Measurements from ENCODE around the gene SPATS2L.

Gene SPATS2L

DNA sequence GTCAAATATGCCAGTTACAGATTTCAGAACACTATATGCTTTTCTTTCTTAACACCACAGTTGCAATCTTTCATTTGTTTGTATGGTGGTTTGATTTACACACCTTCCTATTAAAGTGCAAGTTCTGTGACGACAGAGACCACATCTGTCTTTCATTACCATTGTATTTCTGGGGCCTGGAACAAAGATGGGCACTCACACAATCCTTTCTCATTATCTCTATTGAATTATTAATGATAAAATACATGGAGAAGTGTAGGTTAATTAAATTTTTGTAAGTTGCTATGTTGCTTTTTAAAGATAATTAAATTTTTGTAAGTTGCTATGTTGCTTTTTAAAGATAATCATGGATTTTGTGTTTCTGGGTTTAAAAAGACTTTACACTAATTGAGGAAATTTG is 123.5 kb downstream of the SPATS2L start:
- Histone ChIP-seq H3K4me3 (ENCODE audit: low read depth in 1 of 5, low read length in 5 of 5) (no peak overlapping the region), H3K36me3 (ENCODE audit: control insufficient read depth in 5 of 5, insufficient read depth in 5 of 5, low read length in 5 of 5) (peaks cover 0 to 20% (median 8%) of the 10 kb centered on the region in 5 donors), H3K9me3 (ENCODE audit: control insufficient read depth in 5 of 5, low read length in 5 of 5) (no peaks in the 10 kb centered on the region), H3K27ac (ENCODE audit: low read depth, low read length) (no peak overlapping the region), H3K4me1 (ENCODE audit: control insufficient read depth in 5 of 5, insufficient read depth in 5 of 5, low read length in 5 of 5) (no peaks in the 10 kb centered on the region), H3K27me3 (ENCODE audit: control insufficient read depth in 5 of 5, insufficient read depth in 4 of 5, low read length in 5 of 5) (no peaks in the 10 kb centered on the region), H3K9ac (ENCODE audit: low read length in 5 of 5) (no peak overlapping the region)

- Histone ChIP-seq H3K27me3 (ENCODE audit: control insufficient read depth in 5 of 5, insufficient read depth in 4 of 5, low read length in 5 of 5) (no peaks in the 10 kb centered on the region), H3K4me3 (ENCODE audit: low read depth in 1 of 5, low read length in 5 of 5) (no peak overlapping the region), H3K4me1 (ENCODE audit: control insufficient read depth in 5 of 5, insufficient read depth in 5 of 5, low read length in 5 of 5) (no peaks in the 10 kb centered on the region), H3K9ac (ENCODE audit: low read length in 5 of 5) (no peak overlapping the region), H3K9me3 (ENCODE audit: control insufficient read depth in 5 of 5, low read length in 5 of 5) (no peaks in the 10 kb centered on the region), H3K36me3 (ENCODE audit: control insufficient read depth in 5 of 5, insufficient read depth in 5 of 5, low read length in 5 of 5) (peaks cover 0 to 25% (median 9%) of the 10 kb centered on the region in 5 donors), H3K27ac (ENCODE audit: low read depth, low read length) (no peak overlapping the region)
Observed at GRCh38 chr2:200431996-200432705, 125.7 kb downstream of the SPATS2L start.

DNA sequence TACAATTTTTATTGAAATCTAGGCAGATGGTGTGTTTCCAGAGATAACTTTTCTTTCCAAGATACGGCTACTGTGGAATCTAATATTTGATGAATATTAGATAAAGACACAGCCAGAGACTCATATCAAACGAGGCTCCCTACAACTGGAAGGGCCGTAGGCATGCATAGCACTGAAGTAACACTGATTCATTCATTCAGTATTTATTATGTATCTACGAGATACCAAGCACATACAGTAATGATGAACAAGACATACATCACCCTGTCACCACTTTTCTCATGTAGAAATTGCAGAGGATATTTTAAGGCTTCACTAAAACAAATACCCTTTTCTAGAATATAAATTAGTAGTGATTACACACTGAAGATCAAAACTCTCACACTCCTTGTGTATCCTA is 128.9 kb downstream of the SPATS2L start:
- Histone ChIP-seq H3K27ac (ENCODE audit: low read depth, low read length) (no peak overlapping the region), H3K9me3 (ENCODE audit: control insufficient read depth in 5 of 5, low read length in 5 of 5) (peaks cover 0 to 2% (median 0%) of the 10 kb centered on the region in 5 donors), H3K27me3 (ENCODE audit: control insufficient read depth in 5 of 5, insufficient read depth in 4 of 5, low read length in 5 of 5) (no peaks in the 10 kb centered on the region), H3K4me3 (ENCODE audit: low read depth in 1 of 5, low read length in 5 of 5) (no peak overlapping the region), H3K36me3 (ENCODE audit: control insufficient read depth in 5 of 5, insufficient read depth in 5 of 5, low read length in 5 of 5) (peaks cover 4 to 16% (median 10%) of the 10 kb centered on the region in 5 donors), H3K9ac (ENCODE audit: low read length in 5 of 5) (no peak overlapping the region), H3K4me1 (ENCODE audit: control insufficient read depth in 5 of 5, insufficient read depth in 5 of 5, low read length in 5 of 5) (peaks cover 0 to 4% (median 0%) of the 10 kb centered on the region in 5 donors)

DNA sequence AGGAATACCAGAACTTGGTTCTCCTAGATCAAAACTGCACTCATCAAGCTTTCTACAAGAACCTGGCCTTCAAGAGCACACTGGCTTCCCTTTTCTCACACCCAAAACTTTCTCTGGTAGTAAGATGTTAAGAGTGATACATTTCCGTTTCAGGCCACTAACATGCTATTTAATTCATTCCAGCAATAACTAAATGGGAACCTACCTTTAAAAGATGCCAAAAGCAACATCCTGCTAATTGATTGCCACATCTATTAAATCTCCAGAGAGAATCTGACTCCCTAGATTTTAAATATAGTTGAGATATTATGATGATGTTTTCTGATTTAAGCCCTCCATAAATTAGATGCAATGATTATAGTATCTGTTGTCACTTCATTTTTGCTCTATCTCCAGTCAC is 131.8 kb downstream of the SPATS2L start:
- H3K4me3 ChIP-seq (ENCODE audit: low read depth in 1 of 5, low read length in 5 of 5): no peak overlapping the region
- peaks cover 0 to 7% (median under 1%) of the 10 kb centered on the region in 5 donors for H3K4me1 ChIP-seq (ENCODE audit: control insufficient read depth in 5 of 5, insufficient read depth in 5 of 5, low read length in 5 of 5)
- H3K9ac ChIP-seq (ENCODE audit: low read length in 5 of 5): no peak overlapping the region
- no peak overlapping the region for H3K27ac ChIP-seq (ENCODE audit: low read depth, low read length)
- H3K36me3 ChIP-seq (ENCODE audit: control insufficient read depth in 5 of 5, insufficient read depth in 5 of 5, low read length in 5 of 5): peaks cover 4 to 27% (median 21%) of the 10 kb centered on the region in 5 donors
- no peaks in the 10 kb centered on the region for H3K27me3 ChIP-seq (ENCODE audit: control insufficient read depth in 5 of 5, insufficient read depth in 4 of 5, low read length in 5 of 5)
- H3K9me3 ChIP-seq (ENCODE audit: control insufficient read depth in 5 of 5, low read length in 5 of 5): peaks cover 0 to 2% (median 0%) of the 10 kb centered on the region in 5 donors

GRCh38 chr2:200438846-200439245 is 132.4 kb downstream of the SPATS2L start:
- Histone ChIP-seq H3K9ac (ENCODE audit: low read length in 5 of 5) (no peak overlapping the region), H3K9me3 (ENCODE audit: control insufficient read depth in 5 of 5, low read length in 5 of 5) (peaks cover 0 to 2% (median 0%) of the 10 kb centered on the region in 5 donors), H3K4me3 (ENCODE audit: low read depth in 1 of 5, low read length in 5 of 5) (no peak overlapping the region), H3K36me3 (ENCODE audit: control insufficient read depth in 5 of 5, insufficient read depth in 5 of 5, low read length in 5 of 5) (peaks cover 4 to 27% (median 21%) of the 10 kb centered on the region in 5 donors), H3K27me3 (ENCODE audit: control insufficient read depth in 5 of 5, insufficient read depth in 4 of 5, low read length in 5 of 5) (no peaks in the 10 kb centered on the region), H3K4me1 (ENCODE audit: control insufficient read depth in 5 of 5, insufficient read depth in 5 of 5, low read length in 5 of 5) (peaks cover 2 to 12% (median 6%) of the 10 kb centered on the region in 5 donors), H3K27ac (ENCODE audit: low read depth, low read length) (no peak overlapping the region)

DNA sequence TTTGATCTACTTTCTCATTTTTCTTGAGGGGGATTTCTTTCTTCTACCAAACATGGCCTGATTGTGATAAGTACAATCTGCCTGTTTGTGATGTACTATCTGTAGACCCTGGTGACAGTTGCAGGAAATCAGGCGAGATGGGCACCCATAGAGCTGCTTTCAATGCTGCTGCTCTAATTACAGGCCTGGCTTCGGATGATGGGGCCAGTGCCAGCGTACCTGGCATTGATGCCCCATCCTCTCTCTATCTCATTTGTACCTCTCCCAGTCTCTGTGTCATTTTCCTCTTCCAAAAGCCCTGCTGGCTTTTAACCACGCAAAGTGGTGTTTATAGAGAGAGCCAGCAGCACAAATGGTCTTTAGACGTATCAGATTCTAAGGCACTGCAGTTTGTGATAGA is 133.5 kb downstream of the SPATS2L start:
- peaks cover 3 to 23% (median 18%) of the 10 kb centered on the region in 5 donors for H3K4me1 ChIP-seq (ENCODE audit: control insufficient read depth in 5 of 5, insufficient read depth in 5 of 5, low read length in 5 of 5)
- H3K36me3 ChIP-seq (ENCODE audit: control insufficient read depth in 5 of 5, insufficient read depth in 5 of 5, low read length in 5 of 5): peaks cover 4 to 27% (median 21%) of the 10 kb centered on the region in 5 donors
- H3K27me3 ChIP-seq (ENCODE audit: control insufficient read depth in 5 of 5, insufficient read depth in 4 of 5, low read length in 5 of 5): no peaks in the 10 kb centered on the region
- H3K9ac ChIP-seq (ENCODE audit: low read length in 5 of 5): no peak overlapping the region
- H3K9me3 ChIP-seq (ENCODE audit: control insufficient read depth in 5 of 5, low read length in 5 of 5): peaks cover 0 to 2% (median 0%) of the 10 kb centered on the region in 5 donors
- H3K27ac ChIP-seq (ENCODE audit: low read depth, low read length): no peak overlapping the region
- H3K4me3 ChIP-seq (ENCODE audit: low read depth in 1 of 5, low read length in 5 of 5): no peak overlapping the region

DNA sequence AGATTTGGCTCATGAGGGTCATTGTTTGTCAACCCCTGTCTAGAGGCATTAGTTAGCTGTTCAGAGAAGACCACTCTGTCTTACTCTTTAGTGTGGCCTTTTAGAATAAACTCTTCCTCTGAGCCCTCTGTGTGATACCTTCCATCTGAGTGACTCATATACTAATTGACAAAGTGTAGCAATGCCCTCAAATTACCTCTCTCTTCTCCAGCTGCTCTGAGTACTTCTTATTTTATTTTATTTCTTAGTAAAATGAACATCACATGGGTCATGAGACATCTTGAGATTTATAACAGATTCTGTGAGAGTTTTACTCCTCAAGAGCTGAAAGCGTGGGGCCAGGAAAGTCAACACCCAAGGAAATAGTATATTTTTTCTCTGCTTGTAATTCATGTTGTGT is 136.0 kb downstream of the SPATS2L start:
- H3K9ac ChIP-seq (ENCODE audit: low read length in 5 of 5): no peak overlapping the region
- H3K9me3 ChIP-seq (ENCODE audit: control insufficient read depth in 5 of 5, low read length in 5 of 5): peaks cover 0 to 2% (median 0%) of the 10 kb centered on the region in 5 donors
- H3K27ac ChIP-seq (ENCODE audit: low read depth, low read length): no peak overlapping the region
- no peak overlapping the region for H3K4me3 ChIP-seq (ENCODE audit: low read depth in 1 of 5, low read length in 5 of 5)
- peaks cover 3 to 24% (median 18%) of the 10 kb centered on the region in 5 donors for H3K4me1 ChIP-seq (ENCODE audit: control insufficient read depth in 5 of 5, insufficient read depth in 5 of 5, low read length in 5 of 5)
- no peaks in the 10 kb centered on the region for H3K27me3 ChIP-seq (ENCODE audit: control insufficient read depth in 5 of 5, insufficient read depth in 4 of 5, low read length in 5 of 5)
- peaks cover 4 to 30% (median 25%) of the 10 kb centered on the region in 5 donors for H3K36me3 ChIP-seq (ENCODE audit: control insufficient read depth in 5 of 5, insufficient read depth in 5 of 5, low read length in 5 of 5)

DNA sequence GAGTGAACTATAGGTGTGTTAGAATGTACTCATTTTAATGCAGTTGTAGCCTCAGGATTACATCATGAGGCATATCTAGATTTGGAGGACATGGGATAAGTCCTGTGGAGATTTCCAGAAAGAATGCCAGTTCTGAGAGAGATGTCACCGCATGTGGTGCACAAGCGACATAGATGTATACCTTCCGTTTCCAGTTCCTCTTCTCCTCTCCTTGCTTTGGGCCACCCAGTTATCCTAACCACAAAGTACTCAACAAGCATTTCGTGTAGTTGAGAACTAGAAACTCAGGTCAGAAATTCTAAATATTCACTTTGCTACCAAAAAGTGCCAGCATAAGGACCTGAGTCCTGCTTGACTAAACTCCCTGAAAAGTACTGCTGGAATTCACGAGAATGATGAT is 136.9 kb downstream of the SPATS2L start:
- Histone ChIP-seq H3K4me1 (ENCODE audit: control insufficient read depth in 5 of 5, insufficient read depth in 5 of 5, low read length in 5 of 5) (peaks cover 3 to 24% (median 18%) of the 10 kb centered on the region in 5 donors), H3K4me3 (ENCODE audit: low read depth in 1 of 5, low read length in 5 of 5) (no peak overlapping the region), H3K9ac (ENCODE audit: low read length in 5 of 5) (no peak overlapping the region), H3K36me3 (ENCODE audit: control insufficient read depth in 5 of 5, insufficient read depth in 5 of 5, low read length in 5 of 5) (peaks cover 4 to 30% (median 23%) of the 10 kb centered on the region in 5 donors), H3K27ac (ENCODE audit: low read depth, low read length) (peak overlapping the region; percentile 28), H3K27me3 (ENCODE audit: control insufficient read depth in 5 of 5, insufficient read depth in 4 of 5, low read length in 5 of 5) (no peaks in the 10 kb centered on the region), H3K9me3 (ENCODE audit: control insufficient read depth in 5 of 5, low read length in 5 of 5) (no peaks in the 10 kb centered on the region)

DNA sequence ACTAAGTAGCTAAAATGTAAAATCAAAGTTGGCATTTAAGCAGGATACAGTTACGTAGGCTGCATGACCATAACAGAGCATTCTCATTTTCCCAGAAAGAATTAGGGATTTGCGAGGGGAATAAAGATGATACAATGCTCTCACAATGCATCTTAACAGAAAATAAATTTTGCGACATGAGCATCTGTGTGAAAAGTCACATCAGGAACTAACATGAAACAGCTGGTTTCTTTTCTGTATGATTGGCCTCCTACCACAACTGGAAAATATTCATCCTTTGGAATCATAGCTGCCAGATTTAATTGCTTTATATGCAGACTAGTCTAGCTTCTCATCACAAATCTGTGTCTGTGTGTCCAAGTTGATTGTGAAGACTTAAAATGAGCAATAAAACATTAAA is 137.4 kb downstream of the SPATS2L start:
- peak overlapping the region; percentile 28 for H3K27ac ChIP-seq (ENCODE audit: low read depth, low read length)
- H3K9me3 ChIP-seq (ENCODE audit: control insufficient read depth in 5 of 5, low read length in 5 of 5): no peaks in the 10 kb centered on the region
- H3K9ac ChIP-seq (ENCODE audit: low read length in 5 of 5): no peak overlapping the region
- H3K4me1 ChIP-seq (ENCODE audit: control insufficient read depth in 5 of 5, insufficient read depth in 5 of 5, low read length in 5 of 5): peaks cover 3 to 24% (median 18%) of the 10 kb centered on the region in 5 donors
- no peak overlapping the region for H3K4me3 ChIP-seq (ENCODE audit: low read depth in 1 of 5, low read length in 5 of 5)
- H3K36me3 ChIP-seq (ENCODE audit: control insufficient read depth in 5 of 5, insufficient read depth in 5 of 5, low read length in 5 of 5): peaks cover 4 to 30% (median 20%) of the 10 kb centered on the region in 5 donors
- no peaks in the 10 kb centered on the region for H3K27me3 ChIP-seq (ENCODE audit: control insufficient read depth in 5 of 5, insufficient read depth in 4 of 5, low read length in 5 of 5)

DNA sequence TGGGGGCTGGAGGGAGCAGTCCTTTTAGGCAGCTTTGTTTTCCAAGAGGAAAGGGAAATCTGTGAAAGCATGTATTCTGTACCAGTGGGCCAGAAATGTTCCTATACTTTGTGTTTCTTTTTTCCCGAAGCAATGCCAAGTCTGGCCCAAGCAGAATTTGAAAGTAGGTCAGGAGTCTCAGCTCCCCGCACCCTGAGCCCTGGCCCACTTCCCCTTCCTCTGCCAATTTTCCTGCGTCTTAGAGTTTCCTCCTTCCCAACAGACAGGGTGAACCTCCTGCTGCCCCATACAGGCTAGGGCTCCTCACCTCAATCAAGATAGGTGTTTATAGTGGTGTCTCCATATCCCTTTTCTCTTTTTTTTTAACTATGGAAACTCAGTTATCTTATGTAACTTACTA is 138.0 kb downstream of the SPATS2L start:
- Histone ChIP-seq H3K36me3 (ENCODE audit: control insufficient read depth in 5 of 5, insufficient read depth in 5 of 5, low read length in 5 of 5) (peaks cover 4 to 24% (median 17%) of the 10 kb centered on the region in 5 donors), H3K9ac (ENCODE audit: low read length in 5 of 5) (no peak overlapping the region), H3K27me3 (ENCODE audit: control insufficient read depth in 5 of 5, insufficient read depth in 4 of 5, low read length in 5 of 5) (no peaks in the 10 kb centered on the region), H3K4me3 (ENCODE audit: low read depth in 1 of 5, low read length in 5 of 5) (no peak overlapping the region), H3K27ac (ENCODE audit: low read depth, low read length) (no peak overlapping the region), H3K4me1 (ENCODE audit: control insufficient read depth in 5 of 5, insufficient read depth in 5 of 5, low read length in 5 of 5) (peaks cover 3 to 24% (median 18%) of the 10 kb centered on the region in 5 donors), H3K9me3 (ENCODE audit: control insufficient read depth in 5 of 5, low read length in 5 of 5) (no peaks in the 10 kb centered on the region)
